ENCODE data around the gene SIX3. TPM values are rescaled to one million over a fixed set of nuclear protein-coding genes. Genes with fewer than 3 reads are reported as not detected.
A peak's percentile ranks its signal among the peaks of the same experiment; 100 is the strongest.

The SIX3 gene
- total RNA-seq, 2 donors from 2014 or later, result not detected

DNA sequence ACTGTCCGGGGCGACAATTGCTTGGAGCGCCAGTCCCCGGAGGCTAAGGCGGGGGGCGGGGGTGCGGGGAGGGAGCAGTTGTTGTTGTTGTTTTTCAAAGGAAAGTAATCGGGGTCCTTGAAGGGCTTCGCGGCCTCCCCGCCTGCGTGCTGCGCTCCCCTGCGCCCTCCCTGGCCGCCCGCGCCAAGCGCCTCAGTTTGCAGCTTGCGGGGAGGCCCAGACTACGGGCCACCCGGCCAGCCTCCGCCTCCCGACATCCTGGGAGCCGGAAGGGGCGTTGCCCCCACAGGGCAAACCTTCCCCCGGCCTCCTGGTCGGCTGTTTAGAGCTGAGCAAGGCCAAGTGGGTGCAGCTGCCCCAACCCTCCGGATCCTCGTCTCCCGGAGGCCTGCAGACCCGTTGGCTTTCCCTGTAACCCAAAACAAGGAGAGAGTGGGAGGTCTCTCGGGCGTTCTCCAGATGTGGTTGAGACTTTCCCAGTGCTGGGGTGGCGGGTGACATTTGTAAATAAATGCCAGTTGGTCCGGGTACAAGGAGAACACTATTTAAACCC is 3.7 kb upstream of the SIX3 start:
- Mint-ChIP-seq H3K27ac (no peak overlapping the region), H3K36me3 (peaks cover 0 to 14% of the 10 kb centered on the region in 2 donors), H3K9me3 (no peaks in the 10 kb centered on the region)
- ATAC-seq (peak in 1 of 2 donors; percentile 42), DNase-seq (ENCODE audit: low spot score in 2 of 2) (no peak)

GRCh38 chr2:44938287-44939105 is 3.0 kb upstream of the SIX3 start:
- H3K36me3 Mint-ChIP-seq, result peaks cover 0 to 19% of the 10 kb centered on the region in 2 donors
- no peak overlapping the region for H3K27ac Mint-ChIP-seq
- DNase-seq (ENCODE audit: low spot score in 2 of 2) (no peak), ATAC-seq (no peak)
- H3K9me3 Mint-ChIP-seq, result no peaks in the 10 kb centered on the region

GRCh38 chr2:44939106-44940048 is 2.1 kb upstream of the SIX3 start:
- Mint-ChIP-seq H3K36me3 (peaks cover 0 to 19% of the 10 kb centered on the region in 2 donors), H3K27ac (no peak overlapping the region), H3K9me3 (no peaks in the 10 kb centered on the region)
- DNase-seq (ENCODE audit: low spot score in 2 of 2) (no peak), ATAC-seq (no peak)

- H3K9me3 Mint-ChIP-seq, result no peaks in the 10 kb centered on the region
- no peak for DNase-seq (ENCODE audit: low spot score in 2 of 2)
- H3K27ac Mint-ChIP-seq, result no peak overlapping the region
- ATAC-seq, result no peak
- peaks cover 0 to 19% of the 10 kb centered on the region in 2 donors for H3K36me3 Mint-ChIP-seq
These were observed 1.4 kb upstream of the SIX3 start for GRCh38 chr2:44940049-44940494.

- H3K27ac Mint-ChIP-seq, result no peak overlapping the region
- H3K9me3 Mint-ChIP-seq, result no peaks in the 10 kb centered on the region
- DNase-seq (ENCODE audit: low spot score in 2 of 2) (no peak), ATAC-seq (no peak)
- peaks cover 0 to 19% of the 10 kb centered on the region in 2 donors for H3K36me3 Mint-ChIP-seq
These were observed 604 bp upstream of the SIX3 start for GRCh38 chr2:44940732-44941464.

DNA sequence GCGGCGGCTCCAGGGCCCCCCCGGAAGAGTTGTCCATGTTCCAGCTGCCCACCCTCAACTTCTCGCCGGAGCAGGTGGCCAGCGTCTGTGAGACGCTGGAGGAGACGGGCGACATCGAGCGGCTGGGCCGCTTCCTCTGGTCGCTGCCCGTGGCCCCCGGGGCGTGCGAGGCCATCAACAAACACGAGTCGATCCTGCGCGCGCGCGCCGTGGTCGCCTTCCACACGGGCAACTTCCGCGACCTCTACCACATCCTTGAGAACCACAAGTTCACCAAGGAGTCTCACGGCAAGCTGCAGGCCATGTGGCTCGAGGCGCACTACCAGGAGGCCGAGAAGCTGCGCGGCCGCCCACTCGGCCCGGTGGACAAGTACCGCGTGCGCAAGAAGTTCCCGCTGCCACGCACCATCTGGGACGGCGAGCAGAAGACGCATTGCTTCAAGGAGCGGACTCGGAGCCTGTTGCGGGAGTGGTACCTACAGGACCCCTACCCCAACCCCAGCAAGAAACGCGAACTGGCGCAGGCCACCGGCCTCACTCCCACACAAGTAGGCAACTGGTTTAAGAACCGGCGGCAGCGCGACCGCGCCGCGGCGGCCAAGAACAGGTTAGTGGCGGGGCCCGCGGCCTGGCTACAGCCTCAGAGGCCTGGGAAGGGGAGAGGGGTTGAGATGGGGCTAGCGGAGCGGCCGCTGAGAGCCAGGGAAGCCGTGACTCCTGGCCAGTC is 965 bp downstream of the SIX3 start:
- Mint-ChIP-seq H3K9me3 (no peaks in the 10 kb centered on the region), H3K36me3 (peaks cover 0 to 19% of the 10 kb centered on the region in 2 donors), H3K27ac (no peak overlapping the region)
- DNase-seq (ENCODE audit: low spot score in 2 of 2), result no peak
- ATAC-seq, result no peak

- Mint-ChIP-seq H3K9me3 (no peaks in the 10 kb centered on the region), H3K27ac (no peak overlapping the region), H3K36me3 (peaks cover 0 to 19% of the 10 kb centered on the region in 2 donors)
- ATAC-seq, result no peak
- no peak for DNase-seq (ENCODE audit: low spot score in 2 of 2)
These were observed 1.7 kb downstream of the SIX3 start for GRCh38 chr2:44943031-44943692.

DNA sequence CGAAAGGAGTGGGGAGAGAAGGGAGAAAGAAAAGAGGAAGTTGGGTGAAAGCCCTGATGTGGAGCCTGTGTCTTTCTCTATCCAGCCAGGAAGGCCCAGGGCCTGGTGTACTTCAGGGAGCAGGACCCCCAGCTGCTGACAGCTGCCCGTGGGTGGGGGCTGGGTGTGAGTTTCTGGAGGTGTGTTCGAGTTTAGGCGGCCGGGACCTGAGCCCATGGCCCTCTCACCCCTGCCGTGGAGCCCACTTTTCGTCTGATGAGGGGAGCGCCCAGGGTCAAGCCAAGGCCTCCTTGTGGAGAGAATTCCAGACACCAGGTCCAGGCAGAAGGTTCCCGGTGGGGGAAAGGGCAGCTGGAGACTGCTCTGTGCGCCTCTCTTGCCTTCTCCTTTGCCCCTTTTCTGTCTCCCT is 2.2 kb downstream of the SIX3 start:
- Mint-ChIP-seq H3K9me3 (no peaks in the 10 kb centered on the region), H3K27ac (no peak overlapping the region), H3K36me3 (peaks cover 0 to 19% of the 10 kb centered on the region in 2 donors)
- no peak for ATAC-seq
- DNase-seq (ENCODE audit: low spot score in 2 of 2), result no peak

- H3K9me3 Mint-ChIP-seq, result no peaks in the 10 kb centered on the region
- ATAC-seq, result no peak
These were observed 2.8 kb downstream of the SIX3 start for GRCh38 chr2:44944102-44944951.

DNA sequence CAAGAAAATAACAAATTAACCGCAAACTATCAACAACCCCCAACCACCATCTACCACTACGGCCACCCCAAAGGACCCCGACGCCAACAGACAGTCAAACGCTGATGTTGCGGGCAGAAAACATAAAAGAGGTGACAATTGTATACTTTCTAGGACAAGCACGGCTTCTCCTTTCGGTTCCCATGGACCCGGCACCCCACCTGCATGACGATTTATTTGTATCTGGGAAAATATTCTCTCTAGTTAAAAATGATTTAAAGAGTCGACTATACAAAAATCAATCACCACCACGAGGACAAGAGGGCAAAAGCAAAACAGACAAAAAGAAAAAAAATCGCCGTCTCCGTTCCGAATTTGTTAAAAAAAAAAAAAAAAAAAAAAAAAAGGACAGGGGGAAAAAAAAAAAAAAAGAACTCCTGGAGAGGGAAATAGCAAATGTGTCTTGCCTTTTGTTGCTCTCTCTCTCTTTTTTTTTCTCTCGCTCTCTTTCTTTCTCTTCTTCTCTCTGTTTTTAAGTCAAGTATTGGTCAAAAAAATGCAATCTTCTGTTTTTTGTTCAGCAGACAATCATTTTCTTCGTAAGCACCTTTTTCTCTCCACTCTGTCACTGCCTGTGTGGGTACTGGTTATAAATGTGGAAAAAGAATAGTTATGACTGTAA is 3.6 kb downstream of the SIX3 start:
- ATAC-seq (no peak), DNase-seq (ENCODE audit: low spot score in 2 of 2) (no peak)
- Mint-ChIP-seq H3K9me3 (no peaks in the 10 kb centered on the region), H3K36me3 (peaks cover 0 to 13% of the 10 kb centered on the region in 2 donors), H3K27ac (no peak overlapping the region)

More at GRCh38 chr2:44944102-44944951, 2.8 kb downstream of the SIX3 start:
- Mint-ChIP-seq H3K36me3 (peaks cover 0 to 19% of the 10 kb centered on the region in 2 donors), H3K27ac (no peak overlapping the region)
- no peak for DNase-seq (ENCODE audit: low spot score in 2 of 2)

GRCh38 chr2:44945676-44946371 is 4.3 kb downstream of the SIX3 start:
- DNase-seq (ENCODE audit: low spot score in 2 of 2) (no peak), ATAC-seq (no peak)
- Mint-ChIP-seq H3K9me3 (no peaks in the 10 kb centered on the region), H3K27ac (no peak overlapping the region), H3K36me3 (peaks cover 0 to 17% of the 10 kb centered on the region in 2 donors)

DNA sequence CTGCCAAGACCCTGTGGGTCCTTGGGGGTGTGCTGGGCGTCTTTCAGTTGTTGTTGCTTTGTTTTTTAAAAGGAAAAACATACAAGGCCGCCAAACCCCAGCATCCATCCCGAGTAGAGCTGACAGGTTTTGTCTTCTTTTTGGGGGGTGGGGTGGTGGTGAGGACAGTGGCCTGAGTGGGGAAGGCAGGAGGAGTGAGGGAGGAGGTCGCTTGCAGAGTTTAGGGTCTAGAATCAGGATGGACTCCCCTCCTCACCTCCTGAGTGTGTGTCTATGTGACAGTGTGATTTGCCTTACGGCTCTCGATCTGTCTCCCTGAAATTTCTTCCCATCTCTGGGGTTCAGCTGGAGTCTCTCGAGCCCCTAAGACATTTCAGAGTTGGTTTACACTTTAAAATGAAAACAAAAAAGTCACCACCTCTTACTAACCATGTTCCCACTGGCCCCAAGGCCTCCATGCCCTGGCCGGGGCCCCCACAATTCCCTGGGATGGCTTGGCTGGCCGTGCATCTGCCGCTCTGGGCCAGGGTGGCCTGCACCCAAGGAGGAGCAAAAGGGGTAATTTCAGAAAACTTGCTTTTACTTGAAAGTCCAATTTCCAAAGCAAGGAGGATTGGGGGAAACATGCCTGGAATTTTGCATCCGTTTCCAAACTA is 5.0 kb downstream of the SIX3 start:
- Mint-ChIP-seq H3K27ac (no peak overlapping the region), H3K36me3 (peaks cover 0 to 17% of the 10 kb centered on the region in 2 donors), H3K9me3 (no peaks in the 10 kb centered on the region)
- DNase-seq (ENCODE audit: low spot score in 2 of 2), result no peak
- ATAC-seq, result no peak

DNA sequence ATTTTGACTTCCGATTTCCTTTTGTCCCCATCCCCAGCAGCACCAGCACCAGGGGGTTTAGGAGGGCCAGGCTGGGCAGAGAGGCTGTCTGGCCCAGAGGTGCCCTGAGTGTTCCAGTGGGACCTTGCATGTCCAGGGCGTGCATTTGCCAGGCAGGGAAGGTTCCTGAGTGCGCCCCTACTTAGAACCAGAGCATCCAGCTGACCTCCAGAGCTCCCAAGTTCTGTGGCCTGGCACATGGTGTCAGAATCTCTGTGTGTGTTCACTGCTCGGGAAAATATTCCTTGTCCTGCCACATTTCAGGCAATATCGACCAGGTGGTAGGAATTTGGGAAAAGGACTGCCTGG is 5.5 kb downstream of the SIX3 start:
- DNase-seq (ENCODE audit: low spot score in 2 of 2), result no peak
- Mint-ChIP-seq H3K27ac (no peak overlapping the region), H3K9me3 (no peaks in the 10 kb centered on the region), H3K36me3 (peaks cover 0 to 17% of the 10 kb centered on the region in 2 donors)
- ATAC-seq, result no peak

Data from activated naive CD4-positive, alpha-beta T cell treated with anti-CD3 and anti-CD28 coated beads, Interleukin-2, amount 50 U/mL, for 72 hours (primary cell).